Peyer's patch (tissue), 4 donors: ENCODE data around the gene TNFRSF11A. TPM values are rescaled to one million over a fixed set of nuclear protein-coding genes. Genes with fewer than 3 reads are reported as not detected.

Source experiments
- DNase-seq, 3 donors: peaks; one replicate each; pipeline ENCODE4 v3.0.0-alpha.2; 2017 to 2019
- H3K27ac ChIP-seq, 4 donors: fragments of 200-600 bp; sonication (generic); one replicate each; pipeline ENCODE4 v1.5.1; 2016 to 2019
- H3K27me3 ChIP-seq, 2 donors: fragments of 200-600 bp; sonication (generic); one replicate each; pipeline ENCODE4 v1.5.1; 2019
- H3K36me3 ChIP-seq, 3 donors: fragments of 200-600 bp; sonication (generic); one replicate each; pipeline ENCODE4 v1.5.1; 2016 to 2019
- H3K4me1 ChIP-seq, 4 donors: fragments of 200-600 bp; sonication (generic); one replicate each; pipeline ENCODE4 v1.5.1; 2016 to 2019
- H3K4me3 ChIP-seq, 4 donors: fragments of 200-600 bp; sonication (generic); 1 replicate in 3 of 4; 2 replicates in 1 of 4; pipeline ENCODE4 v1.5.1; 2016 to 2019; ENCODE audit warnings: mild to moderate bottlenecking in 1 of 4
- H3K9me3 ChIP-seq, 4 donors: fragments of 200-600 bp; sonication (generic); one replicate each; pipeline ENCODE4 v1.5.1; 2016 to 2019; ENCODE audit warnings: mild to moderate bottlenecking in 1 of 4
- POLR2A ChIP-seq, 2 donors: fragments of 450-650 bp; IDR thresholded peaks; one replicate each; pipeline ENCODE4 v1.5.1; 2017; ENCODE audit warnings: antibody characterized with exemption in 2 of 2, mild to moderate bottlenecking in 2 of 2, moderate library complexity in 2 of 2
- total RNA-seq, 4 donors: library from RNA; depleted of rRNA; stranded (reverse); fragments of >200 nt; gene quantifications; one replicate each; pipeline ENCODE4 v1.1.0, GENCODE V29; 2016
- TF ChIP-seq, protein P1 (sequence below), 6 experiments: fragments of 450-650 bp in 4 of 6; fragments of 200-600 bp in 2 of 6; sonication (generic) in 1 of 6; IDR thresholded peaks; one replicate each; pipeline ENCODE4 v1.5.1; 2017 to 2019; ENCODE audit warnings: antibody characterized with exemption in 6 of 6, mild to moderate bottlenecking in 3 of 6, moderate library complexity in 1 of 6

TNFRSF11A gene
- total RNA-seq, 4 donors from 2014 or later, result 29.6 to 64.6 (median 43.1) TPM

- H3K9me3 ChIP-seq, result no peaks in the 10 kb centered on the region
- no peaks in the 10 kb centered on the region for H3K27me3 ChIP-seq
- no peaks in the 10 kb centered on the region for H3K4me1 ChIP-seq
- H3K27ac ChIP-seq, result no peak overlapping the region
- no peak for DNase-seq
- TF ChIP-seq, protein P1, sequence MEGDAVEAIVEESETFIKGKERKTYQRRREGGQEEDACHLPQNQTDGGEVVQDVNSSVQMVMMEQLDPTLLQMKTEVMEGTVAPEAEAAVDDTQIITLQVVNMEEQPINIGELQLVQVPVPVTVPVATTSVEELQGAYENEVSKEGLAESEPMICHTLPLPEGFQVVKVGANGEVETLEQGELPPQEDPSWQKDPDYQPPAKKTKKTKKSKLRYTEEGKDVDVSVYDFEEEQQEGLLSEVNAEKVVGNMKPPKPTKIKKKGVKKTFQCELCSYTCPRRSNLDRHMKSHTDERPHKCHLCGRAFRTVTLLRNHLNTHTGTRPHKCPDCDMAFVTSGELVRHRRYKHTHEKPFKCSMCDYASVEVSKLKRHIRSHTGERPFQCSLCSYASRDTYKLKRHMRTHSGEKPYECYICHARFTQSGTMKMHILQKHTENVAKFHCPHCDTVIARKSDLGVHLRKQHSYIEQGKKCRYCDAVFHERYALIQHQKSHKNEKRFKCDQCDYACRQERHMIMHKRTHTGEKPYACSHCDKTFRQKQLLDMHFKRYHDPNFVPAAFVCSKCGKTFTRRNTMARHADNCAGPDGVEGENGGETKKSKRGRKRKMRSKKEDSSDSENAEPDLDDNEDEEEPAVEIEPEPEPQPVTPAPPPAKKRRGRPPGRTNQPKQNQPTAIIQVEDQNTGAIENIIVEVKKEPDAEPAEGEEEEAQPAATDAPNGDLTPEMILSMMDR (IDR thresholded peaks at IDR 0.05), result no peak
- no peak for TF ChIP-seq POLR2A (IDR thresholded peaks at IDR 0.05)
- H3K36me3 ChIP-seq, result peaks cover 0 to 40% (median 3%) of the 10 kb centered on the region in 3 donors
- no peak overlapping the region for H3K4me3 ChIP-seq
Measured at GRCh38 chr18:62281684-62282083, 43.4 kb upstream of the TNFRSF11A start.

GRCh38 chr18:62282188-62282629 is 42.9 kb upstream of the TNFRSF11A start:
- H3K9me3 ChIP-seq, result no peaks in the 10 kb centered on the region
- no peak overlapping the region for H3K4me3 ChIP-seq
- TF ChIP-seq, protein P1 (IDR thresholded peaks at IDR 0.05), result no peak
- no peak for TF ChIP-seq POLR2A (IDR thresholded peaks at IDR 0.05)
- H3K27me3 ChIP-seq, result no peaks in the 10 kb centered on the region
- no peak overlapping the region for H3K27ac ChIP-seq
- H3K36me3 ChIP-seq, result peaks cover 0 to 40% (median 3%) of the 10 kb centered on the region in 3 donors
- no peak for DNase-seq
- peaks cover 0 to 3% (median 0%) of the 10 kb centered on the region in 4 donors for H3K4me1 ChIP-seq

GRCh38 chr18:62284637-62285036 is 40.5 kb upstream of the TNFRSF11A start:
- Histone ChIP-seq H3K4me3 (no peak overlapping the region), H3K4me1 (peaks cover 0 to 11% (median 0%) of the 10 kb centered on the region in 4 donors), H3K36me3 (peaks cover 0 to 38% (median 3%) of the 10 kb centered on the region in 3 donors), H3K27me3 (no peaks in the 10 kb centered on the region), H3K9me3 (no peaks in the 10 kb centered on the region), H3K27ac (no peak overlapping the region)
- no peak for DNase-seq
- no peak for TF ChIP-seq POLR2A (IDR thresholded peaks at IDR 0.05)
- TF ChIP-seq, protein P1 (IDR thresholded peaks at IDR 0.05), result no peak

GRCh38 chr18:62285281-62285680 is 39.8 kb upstream of the TNFRSF11A start:
- Histone ChIP-seq H3K27ac (no peak overlapping the region), H3K27me3 (no peaks in the 10 kb centered on the region), H3K4me3 (no peak overlapping the region), H3K36me3 (peaks cover 0 to 36% (median 3%) of the 10 kb centered on the region in 3 donors), H3K9me3 (no peaks in the 10 kb centered on the region), H3K4me1 (peaks cover 0 to 11% (median 0%) of the 10 kb centered on the region in 4 donors)
- TF ChIP-seq, protein P1 (IDR thresholded peaks at IDR 0.05), result no peak
- no peak for DNase-seq

- no peak overlapping the region for H3K4me3 ChIP-seq
- H3K27ac ChIP-seq, result no peak overlapping the region
- peaks cover 0 to 44% (median 0%) of the 10 kb centered on the region in 3 donors for H3K36me3 ChIP-seq
- H3K27me3 ChIP-seq, result no peaks in the 10 kb centered on the region
- TF ChIP-seq, protein P1 (IDR thresholded peaks at IDR 0.05), result no peak
- no peak for TF ChIP-seq POLR2A (IDR thresholded peaks at IDR 0.05)
- DNase-seq, result no peak
- no peaks in the 10 kb centered on the region for H3K9me3 ChIP-seq
- H3K4me1 ChIP-seq, result peaks cover 0 to 11% (median 0%) of the 10 kb centered on the region in 4 donors
Measured at GRCh38 chr18:62287781-62288664, 37.1 kb upstream of the TNFRSF11A start.
